Caco-2 (cell line): ENCODE data around the gene ZNF205. TPM values are rescaled to one million over a fixed set of nuclear protein-coding genes. Genes with fewer than 3 reads are reported as not detected.
"Not testable (repeated sequence)": the region's sequence is repeated elsewhere in the genome, so short reads cannot be mapped to it uniquely, and the experiment has no call there.

Source experiments
- BruUV-seq: library from RNA; stranded (reverse); fragments of 400-500 nt; replicated peaks from 2 replicates; lab custom pipeline; 2021; lab: Mats Ljungman, UMichigan
- CTCF ChIA-PET: fragments of 300-600 bp; sonication (Branson Sonifier 250); formaldehyde crosslinking; loops from one replicate; lab custom pipeline; 2022; ENCODE audit warnings: antibody characterized with exemption; lab: Charles Lee
- POLR2A ChIA-PET: fragments of 300-600 bp; sonication (Branson Sonifier 250); formaldehyde crosslinking; loops from one replicate; lab custom pipeline; 2022; ENCODE audit warnings: antibody characterized with exemption; lab: Charles Lee
- DNase-seq, 2 experiments: peaks; one replicate each; pipeline versions ENCODE4 v3.0.0 to v3.0.0-alpha.2; 2020 to 2022
- H3K27me3 ChIP-seq: replicated peaks from 2 replicates; pipeline ENCODE4 v1.6.0; 2011; ENCODE audit warnings: low read length; ENCODE audit not compliant: control insufficient read depth, insufficient read depth
- H3K36me3 ChIP-seq: 2 replicates; pipeline ENCODE4 v1.5.1; 2011; ENCODE audit warnings: low read length; ENCODE audit not compliant: control insufficient read depth, insufficient read depth
- H3K4me1 ChIP-seq: fragments of 250-450 bp; sonication (Bioruptor Pico); 2 replicates; pipeline ENCODE4 v1.5.1; 2020; ENCODE audit warnings: mild to moderate bottlenecking
- H3K4me3 ChIP-seq: 2 replicates; pipeline ENCODE4 v1.5.1; 2011; ENCODE audit warnings: low read depth, mild to moderate bottlenecking, control low read depth, low read length
- H3K9me3 ChIP-seq: fragments of 250-450 bp; sonication (Bioruptor Pico); 2 replicates; pipeline ENCODE4 v1.5.1; 2020; ENCODE audit warnings: mild to moderate bottlenecking, moderate library complexity
- H3K27ac Mint-ChIP-seq: one replicate; pipeline ENCODE4 v1.8.0; 2022; ENCODE audit warnings: mixed read lengths; ENCODE audit not compliant: unreplicated experiment
- H3K27me3 Mint-ChIP-seq: one replicate; pipeline ENCODE4 v1.8.0; 2022; ENCODE audit warnings: mixed read lengths; ENCODE audit not compliant: insufficient read depth, unreplicated experiment
- H3K36me3 Mint-ChIP-seq: one replicate; pipeline ENCODE4 v1.8.0; 2022; ENCODE audit warnings: mild to moderate bottlenecking, mixed read lengths; ENCODE audit not compliant: insufficient read depth, unreplicated experiment
- H3K4me1 Mint-ChIP-seq: one replicate; pipeline ENCODE4 v1.8.0; 2022; ENCODE audit warnings: low read depth, mixed read lengths; ENCODE audit not compliant: unreplicated experiment
- H3K4me3 Mint-ChIP-seq: one replicate; pipeline ENCODE4 v1.8.0; 2022; ENCODE audit warnings: mild to moderate bottlenecking, moderate library complexity, mixed read lengths; ENCODE audit not compliant: unreplicated experiment
- H3K9me3 Mint-ChIP-seq: one replicate; pipeline ENCODE4 v1.8.0; 2022; ENCODE audit warnings: mixed read lengths; ENCODE audit not compliant: unreplicated experiment
- intact Hi-C: fragments of 100-400 bp; cut with micrococcal nuclease; formaldehyde crosslinking; loops from one replicate; pipeline ENCODE4 v1.10.0; 2022; ENCODE audit not compliant: unreplicated experiment
- total RNA-seq: library from RNA; stranded (reverse); gene quantifications from 2 replicates; pipeline ENCODE4 v1.2.3, GENCODE V29; 2022
- TF ChIP-seq, protein P1 (sequence below), 2 experiments: fragments of 200-600 bp in 1 of 2; IDR thresholded peaks; 1 replicate in 1 of 2; 2 replicates in 1 of 2; pipeline versions ENCODE4 v1.5.1 to v1.8.0; 2011 to 2022; ENCODE audit warnings: antibody characterized with exemption in 1 of 2, control low read depth in 1 of 2, inconsistent platforms in 1 of 2, low read depth in 1 of 2, low read length in 1 of 2, mild to moderate bottlenecking in 1 of 2, moderate library complexity in 1 of 2; ENCODE audit not compliant: insufficient read depth in 1 of 2, severe bottlenecking in 1 of 2, unreplicated experiment in 1 of 2

The ZNF205 gene
- total RNA-seq, 1 experiment from 2014 or later: 13.5 TPM

DNA sequence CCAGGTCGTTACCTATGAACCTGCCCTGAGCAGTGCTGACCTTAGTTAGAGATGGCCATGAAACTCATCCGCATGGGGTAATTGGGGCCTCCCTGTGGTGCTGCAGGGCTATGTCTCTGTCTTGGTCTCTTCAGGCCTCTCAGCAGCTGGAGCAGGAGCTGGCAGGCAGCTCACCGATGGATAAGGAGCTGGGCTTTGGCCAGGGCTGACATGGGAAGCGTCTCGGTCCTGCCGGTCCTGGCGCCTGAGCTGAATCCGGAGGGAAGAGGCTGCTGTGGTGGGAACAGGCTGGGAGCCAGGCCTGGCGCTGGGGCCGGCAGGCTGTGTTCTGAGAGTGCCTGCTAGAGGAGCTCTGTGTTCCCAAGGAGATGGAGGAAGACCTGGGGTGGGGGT is 36.9 kb upstream of the ZNF205 start:
- Histone ChIP-seq H3K27me3 (no peaks in the 10 kb centered on the region), H3K4me1 (no peaks in the 10 kb centered on the region), H3K36me3 (no peaks in the 10 kb centered on the region), H3K9me3 (no peaks in the 10 kb centered on the region), H3K4me3 (no peak overlapping the region)
- Mint-ChIP-seq H3K4me1 (peaks cover 9% of the 10 kb centered on the region), H3K4me3 (no peak overlapping the region), H3K27ac (no peak overlapping the region), H3K36me3 (peaks cover 6% of the 10 kb centered on the region), H3K9me3 (no peaks in the 10 kb centered on the region), H3K27me3 (peaks cover 13% of the 10 kb centered on the region)
- TF ChIP-seq, protein P1, sequence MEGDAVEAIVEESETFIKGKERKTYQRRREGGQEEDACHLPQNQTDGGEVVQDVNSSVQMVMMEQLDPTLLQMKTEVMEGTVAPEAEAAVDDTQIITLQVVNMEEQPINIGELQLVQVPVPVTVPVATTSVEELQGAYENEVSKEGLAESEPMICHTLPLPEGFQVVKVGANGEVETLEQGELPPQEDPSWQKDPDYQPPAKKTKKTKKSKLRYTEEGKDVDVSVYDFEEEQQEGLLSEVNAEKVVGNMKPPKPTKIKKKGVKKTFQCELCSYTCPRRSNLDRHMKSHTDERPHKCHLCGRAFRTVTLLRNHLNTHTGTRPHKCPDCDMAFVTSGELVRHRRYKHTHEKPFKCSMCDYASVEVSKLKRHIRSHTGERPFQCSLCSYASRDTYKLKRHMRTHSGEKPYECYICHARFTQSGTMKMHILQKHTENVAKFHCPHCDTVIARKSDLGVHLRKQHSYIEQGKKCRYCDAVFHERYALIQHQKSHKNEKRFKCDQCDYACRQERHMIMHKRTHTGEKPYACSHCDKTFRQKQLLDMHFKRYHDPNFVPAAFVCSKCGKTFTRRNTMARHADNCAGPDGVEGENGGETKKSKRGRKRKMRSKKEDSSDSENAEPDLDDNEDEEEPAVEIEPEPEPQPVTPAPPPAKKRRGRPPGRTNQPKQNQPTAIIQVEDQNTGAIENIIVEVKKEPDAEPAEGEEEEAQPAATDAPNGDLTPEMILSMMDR (IDR thresholded peaks at IDR 0.05; ENCODE audit: insufficient read depth in 1 of 2, low read depth in 1 of 2, low read length in 1 of 2, severe bottlenecking in 1 of 2, unreplicated experiment in 1 of 2): no peak
- BruUV-seq: no TSS peak
- CTCF ChIA-PET: no interaction called here
- no peak for DNase-seq
- POLR2A ChIA-PET: interaction anchor here (0.7 kb wide), 1 partner anchor 60 kb away, joined by 5 read pairs; no protein-coding TSS in a partner anchor
- intact Hi-C loops: no loop called here

DNA sequence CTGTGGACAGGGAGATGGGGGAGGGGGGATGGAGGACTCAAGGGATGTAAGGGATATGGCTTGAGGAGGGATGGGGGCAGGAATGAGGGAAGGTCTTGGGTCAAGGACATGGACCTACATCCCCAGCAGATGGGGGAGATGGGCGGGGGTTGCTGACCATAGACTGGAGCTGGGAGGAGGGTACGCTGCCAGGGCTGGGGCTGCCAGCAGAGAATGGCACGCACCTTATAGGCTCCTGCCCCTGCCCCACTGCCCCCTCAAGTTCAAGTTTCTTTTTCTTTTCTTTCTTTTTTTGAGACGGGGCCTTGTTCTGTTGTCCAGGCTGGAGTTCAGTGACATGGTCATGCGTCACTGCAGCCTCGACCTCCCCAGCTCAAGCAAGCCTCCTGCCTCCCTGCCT is 36.4 kb upstream of the ZNF205 start:
- POLR2A ChIA-PET, H3K4me3 Mint-ChIP-seq, H3K4me1 Mint-ChIP-seq, H3K36me3 ChIP-seq, H3K4me1 ChIP-seq, H3K36me3 Mint-ChIP-seq, BruUV-seq, H3K27ac Mint-ChIP-seq, H3K9me3 ChIP-seq, CTCF ChIA-PET, intact Hi-C loops, H3K4me3 ChIP-seq, H3K9me3 Mint-ChIP-seq, DNase-seq, H3K27me3 ChIP-seq: not testable (repeated sequence)
- H3K27me3 Mint-ChIP-seq: peaks cover 13% of the 10 kb centered on the region

DNA sequence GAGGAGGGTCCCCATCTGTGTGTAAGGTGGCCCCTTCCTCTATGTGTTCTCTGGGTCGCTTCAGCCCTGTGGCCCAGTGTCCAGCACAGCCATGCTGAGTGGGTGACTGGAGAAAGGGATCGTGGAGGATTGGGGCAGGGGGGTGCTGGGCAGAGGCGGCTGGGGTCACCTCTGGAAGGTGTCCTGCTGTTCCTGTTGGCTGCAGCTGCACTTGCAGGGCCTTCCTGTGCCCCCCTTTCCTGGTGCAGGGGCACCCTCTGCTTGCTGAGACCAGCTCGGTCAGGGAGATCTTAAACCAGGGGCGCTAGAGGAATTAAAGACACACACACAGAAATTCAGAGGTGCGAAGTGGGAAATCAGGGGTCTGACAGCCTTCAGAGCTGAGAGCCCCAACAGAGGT is 35.8 kb upstream of the ZNF205 start:
- H3K36me3 ChIP-seq: no peaks in the 10 kb centered on the region
- H3K9me3 Mint-ChIP-seq: no peaks in the 10 kb centered on the region
- no peaks in the 10 kb centered on the region for H3K9me3 ChIP-seq
- POLR2A ChIA-PET: no interaction called here
- TF ChIP-seq, protein P1 (IDR thresholded peaks at IDR 0.05; ENCODE audit: insufficient read depth in 1 of 2, low read depth in 1 of 2, low read length in 1 of 2, severe bottlenecking in 1 of 2, unreplicated experiment in 1 of 2): no peak
- DNase-seq: no peak
- peaks cover 13% of the 10 kb centered on the region for H3K27me3 Mint-ChIP-seq
- H3K27me3 ChIP-seq: no peaks in the 10 kb centered on the region
- H3K4me3 Mint-ChIP-seq: no peak overlapping the region
- no peak overlapping the region for H3K27ac Mint-ChIP-seq
- H3K4me1 Mint-ChIP-seq: peaks cover 6% of the 10 kb centered on the region
- intact Hi-C loops: no loop called here
- CTCF ChIA-PET: no interaction called here
- BruUV-seq: no TSS peak
- H3K4me3 ChIP-seq: no peak overlapping the region
- H3K36me3 Mint-ChIP-seq: peaks cover 5% of the 10 kb centered on the region
- no peaks in the 10 kb centered on the region for H3K4me1 ChIP-seq

DNA sequence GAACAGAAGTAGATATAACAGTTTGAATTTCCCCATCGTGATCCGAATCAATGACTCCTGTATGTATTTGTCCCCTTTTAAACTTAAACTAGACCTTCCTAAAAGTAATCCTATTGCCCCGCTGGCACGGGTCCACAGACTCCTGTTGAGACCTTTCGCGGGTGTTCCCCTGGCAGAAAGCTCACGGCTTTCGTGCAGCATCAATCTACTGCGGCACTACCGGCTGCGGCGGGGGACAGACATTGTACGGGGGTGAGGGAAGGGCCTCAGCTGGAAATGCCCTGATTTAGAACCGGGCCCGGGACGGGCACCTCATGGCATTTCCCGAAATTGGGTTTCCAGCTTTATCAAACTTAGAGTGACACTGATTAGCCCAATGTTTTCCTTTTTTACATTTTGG is 32.4 kb upstream of the ZNF205 start:
- BruUV-seq: no TSS peak
- Histone ChIP-seq H3K27me3 (no peaks in the 10 kb centered on the region), H3K4me3 (no peak overlapping the region), H3K36me3 (no peaks in the 10 kb centered on the region), H3K9me3 (no peaks in the 10 kb centered on the region), H3K4me1 (no peaks in the 10 kb centered on the region)
- Mint-ChIP-seq H3K4me3 (no peak overlapping the region), H3K36me3 (no peaks in the 10 kb centered on the region), H3K9me3 (no peaks in the 10 kb centered on the region), H3K27me3 (peaks cover 4% of the 10 kb centered on the region), H3K27ac (no peak overlapping the region), H3K4me1 (no peaks in the 10 kb centered on the region)
- TF ChIP-seq, protein P1 (IDR thresholded peaks at IDR 0.05; ENCODE audit: insufficient read depth in 1 of 2, low read depth in 1 of 2, low read length in 1 of 2, severe bottlenecking in 1 of 2, unreplicated experiment in 1 of 2): no peak
- intact Hi-C loops: no loop called here
- CTCF ChIA-PET: no interaction called here
- DNase-seq: no peak
- POLR2A ChIA-PET: no interaction called here

DNA sequence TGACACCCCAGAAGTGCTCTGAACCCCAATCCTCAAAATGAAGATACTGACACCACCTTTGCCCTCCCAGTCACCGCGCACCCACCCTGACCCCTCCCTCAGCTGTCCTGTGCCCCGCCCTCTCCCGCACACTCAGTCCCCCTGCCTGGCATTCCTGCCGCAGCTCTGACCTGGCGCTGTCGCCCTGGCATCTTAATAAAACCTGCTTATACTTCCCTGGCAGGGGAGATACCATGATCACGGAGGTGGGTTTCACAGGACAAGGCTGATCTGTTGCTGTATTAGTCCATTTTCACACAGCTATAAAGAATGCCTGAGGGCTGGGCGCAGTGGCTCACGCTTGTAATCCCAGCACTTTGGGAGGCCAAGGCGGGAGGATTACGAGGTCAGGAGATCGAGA is 30.4 kb upstream of the ZNF205 start:
- H3K4me3 ChIP-seq, H3K4me1 Mint-ChIP-seq, intact Hi-C loops, CTCF ChIA-PET, DNase-seq, H3K36me3 ChIP-seq, H3K9me3 Mint-ChIP-seq, H3K27ac Mint-ChIP-seq, H3K27me3 Mint-ChIP-seq, H3K4me1 ChIP-seq, H3K9me3 ChIP-seq, H3K27me3 ChIP-seq, H3K36me3 Mint-ChIP-seq, H3K4me3 Mint-ChIP-seq, POLR2A ChIA-PET, BruUV-seq: not testable (repeated sequence)
